ENCODE measurements around the gene CCDC102A.

Gene CCDC102A

DNA sequence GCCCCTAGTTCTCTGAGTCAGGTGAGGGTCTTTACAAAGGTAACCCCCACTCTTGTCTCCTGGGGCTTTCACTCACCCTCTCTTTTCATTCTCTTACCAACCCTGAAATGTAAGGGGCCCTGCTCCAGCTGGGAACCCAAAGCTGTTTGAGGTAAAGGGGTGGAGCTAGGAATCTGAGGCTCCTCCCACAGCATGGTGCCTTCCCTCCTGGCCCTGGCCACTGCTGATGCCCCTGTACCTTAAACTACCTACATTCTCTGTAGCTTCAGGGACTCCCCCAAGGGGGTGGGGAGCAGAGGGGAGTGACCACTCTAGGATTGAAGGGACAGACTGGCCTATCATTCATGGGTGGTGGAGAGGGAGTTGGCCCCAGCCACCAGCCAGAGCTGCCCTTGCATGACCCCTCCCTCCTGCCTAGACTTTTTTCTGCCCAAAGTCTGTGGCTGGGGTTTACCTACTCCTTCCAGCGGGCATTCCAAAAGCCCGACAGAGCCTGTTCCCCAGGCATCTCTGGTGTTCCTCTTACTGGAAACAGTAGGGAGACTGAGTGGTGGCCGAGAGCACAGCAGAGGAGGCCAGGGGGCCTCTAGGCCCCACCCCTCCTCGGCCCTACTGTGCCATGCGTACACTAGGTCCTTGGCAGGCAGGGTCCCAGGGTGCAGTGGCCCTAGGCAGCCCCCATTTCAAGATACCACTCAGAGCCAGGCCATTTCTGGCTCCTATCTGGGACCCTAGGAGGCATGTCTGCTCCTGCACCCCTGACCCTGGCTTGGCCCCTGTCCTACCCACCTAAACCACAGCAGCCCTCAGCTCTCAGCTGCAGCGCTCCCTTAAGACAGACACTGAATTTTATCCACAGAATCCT is 59.6 kb downstream of the CCDC102A start:
- DNase-seq = no peak

DNA sequence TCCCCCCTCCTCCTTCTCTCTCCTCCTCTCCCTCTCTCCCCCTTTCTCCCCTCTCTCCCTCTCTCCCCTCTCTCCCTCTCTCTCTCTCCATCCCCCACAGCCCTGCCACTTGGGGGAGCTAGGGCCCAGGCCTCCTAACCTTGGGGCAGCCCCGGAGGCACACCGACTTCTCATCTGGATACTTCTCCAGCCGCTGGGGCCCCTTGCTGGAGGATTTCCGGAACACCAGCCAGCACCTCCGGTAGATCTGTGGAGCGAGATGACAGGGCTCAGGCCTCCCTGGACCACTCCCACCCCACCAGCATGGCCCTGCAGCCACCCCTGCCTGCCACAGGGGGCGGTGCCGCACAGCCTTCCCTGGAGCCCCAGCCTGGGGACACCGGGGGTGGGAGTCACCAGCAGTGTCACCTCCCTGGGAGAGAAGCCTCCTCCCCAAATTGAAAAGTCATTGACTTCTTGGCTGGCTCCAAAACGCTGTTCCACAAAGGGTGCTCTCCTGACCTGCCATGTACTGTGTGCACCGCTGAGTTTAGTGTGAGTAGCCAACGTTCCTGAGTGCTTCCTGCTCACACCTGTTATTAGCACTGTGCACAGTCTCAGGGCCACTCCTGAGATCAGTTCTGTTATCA is 60.5 kb downstream of the CCDC102A start:
- DNase-seq = peak; percentile 46

DNA sequence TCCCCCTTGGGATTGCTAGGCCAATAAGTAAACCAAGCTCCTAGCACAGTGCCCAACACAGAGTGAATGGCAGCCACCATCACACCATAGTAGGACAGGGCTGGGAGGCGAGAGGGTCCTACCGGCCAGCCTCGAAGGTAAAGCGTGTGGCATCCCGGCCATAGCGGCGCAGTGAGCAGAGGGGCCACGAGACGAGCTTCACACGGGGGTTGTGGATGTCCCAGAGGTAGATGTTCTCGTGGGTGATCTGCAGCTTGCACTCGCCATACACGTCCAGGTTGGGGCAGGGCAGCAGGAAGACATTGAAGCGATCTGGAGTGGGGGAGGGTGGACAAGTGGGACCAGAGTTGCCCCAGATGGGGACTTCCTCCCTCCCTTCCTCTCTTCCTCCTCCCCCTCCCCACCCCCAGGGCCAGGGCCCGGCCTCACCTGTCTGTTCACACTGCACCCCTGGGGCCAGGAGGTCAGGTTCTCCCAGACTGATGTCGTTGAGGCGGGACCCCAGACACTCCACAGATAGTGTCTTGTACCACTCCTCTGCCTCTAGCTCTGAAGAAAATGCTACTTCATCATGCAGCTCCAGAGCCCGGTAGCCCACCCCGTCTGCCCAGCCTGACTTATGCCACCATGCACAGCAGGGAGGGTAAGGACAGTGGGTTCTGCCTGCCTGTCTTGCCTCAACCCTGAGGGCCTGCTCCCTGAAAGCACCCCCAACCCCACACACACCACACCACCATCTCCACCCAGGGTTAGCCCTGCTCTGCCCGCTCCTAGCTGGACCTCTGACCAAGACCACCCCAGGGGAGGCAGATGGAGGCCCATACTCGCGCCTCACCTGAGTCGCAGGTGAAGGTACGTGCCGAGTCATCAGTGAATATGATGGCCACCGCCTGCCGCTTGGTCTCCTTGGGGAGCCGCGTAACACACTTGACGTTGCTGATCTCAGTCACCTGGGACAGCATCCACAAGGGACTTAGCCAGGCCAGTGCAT is 61.4 kb downstream of the CCDC102A start:
- DNase-seq = no peak

DNA sequence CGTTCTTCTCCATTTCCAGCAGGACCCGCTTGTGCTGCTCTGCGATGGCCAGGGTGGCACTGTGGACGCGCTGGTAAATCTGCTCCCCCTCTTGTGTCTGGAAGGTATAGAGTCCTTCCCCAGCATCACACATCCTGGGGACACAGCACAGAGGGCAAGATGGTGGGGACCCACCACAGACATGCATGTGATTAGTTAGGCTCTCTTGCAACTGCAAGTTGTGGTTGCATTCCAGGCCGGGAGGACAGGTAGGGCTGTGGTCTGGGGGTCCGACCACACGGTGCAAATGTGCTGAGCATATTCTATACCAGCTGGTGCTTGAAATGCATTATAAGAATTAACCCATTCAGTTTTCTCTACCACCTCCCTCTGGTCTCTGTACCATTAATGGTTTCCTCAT is 62.5 kb downstream of the CCDC102A start:
- no peak for DNase-seq

DNA sequence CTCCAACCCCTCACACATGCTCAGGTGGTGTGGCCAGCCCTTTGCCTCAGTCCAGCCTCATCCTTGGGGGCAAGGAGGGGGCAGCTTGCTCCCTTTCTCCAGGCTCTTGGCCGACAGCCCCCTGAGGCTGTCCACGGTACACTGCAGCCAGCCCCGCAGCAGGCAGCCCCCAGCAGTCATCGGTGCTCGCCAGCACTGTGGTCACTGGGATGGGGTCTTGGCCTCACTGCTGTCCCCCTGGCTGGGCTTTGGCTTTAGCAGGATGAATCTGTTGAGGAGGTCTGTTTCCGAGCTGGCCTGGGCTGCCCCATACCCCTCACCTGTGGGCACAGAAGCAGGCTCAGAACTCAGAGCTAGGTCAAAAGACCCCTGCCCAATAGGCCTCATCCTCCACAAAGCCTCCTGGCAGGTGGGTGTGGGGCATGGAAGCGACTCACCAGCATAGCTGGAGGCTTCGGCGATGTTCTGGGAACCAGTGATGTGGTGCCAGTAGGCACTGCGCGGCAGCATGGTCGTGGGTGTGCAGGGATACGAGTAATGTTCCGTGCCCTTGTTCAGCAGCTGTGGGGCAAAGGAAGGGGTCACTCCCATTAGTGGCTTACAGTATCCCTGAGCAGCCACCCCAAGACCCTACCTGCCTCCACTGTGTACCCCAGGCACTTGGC is 63.1 kb downstream of the CCDC102A start:
- DNase-seq = no peak

DNA sequence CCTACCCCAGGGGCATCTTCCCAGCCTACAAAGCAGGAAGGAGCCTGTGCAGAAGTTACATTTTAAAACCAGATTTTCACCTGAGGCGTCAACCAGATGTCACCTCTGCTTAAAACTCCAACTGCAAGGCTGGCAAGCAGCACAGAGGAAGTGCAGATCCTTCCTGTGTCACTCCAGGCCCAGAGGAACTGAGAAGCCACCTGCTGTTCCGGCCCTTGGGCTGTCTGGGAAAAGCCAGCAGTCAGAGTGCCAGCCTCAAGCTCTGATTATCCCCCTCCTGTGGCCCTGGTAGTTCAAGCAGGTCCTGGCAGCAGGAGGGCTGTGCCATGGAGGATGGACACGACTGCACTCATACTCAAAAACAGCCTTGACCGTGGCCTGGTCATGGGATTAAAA is 63.7 kb downstream of the CCDC102A start:
- no peak for DNase-seq

DNA sequence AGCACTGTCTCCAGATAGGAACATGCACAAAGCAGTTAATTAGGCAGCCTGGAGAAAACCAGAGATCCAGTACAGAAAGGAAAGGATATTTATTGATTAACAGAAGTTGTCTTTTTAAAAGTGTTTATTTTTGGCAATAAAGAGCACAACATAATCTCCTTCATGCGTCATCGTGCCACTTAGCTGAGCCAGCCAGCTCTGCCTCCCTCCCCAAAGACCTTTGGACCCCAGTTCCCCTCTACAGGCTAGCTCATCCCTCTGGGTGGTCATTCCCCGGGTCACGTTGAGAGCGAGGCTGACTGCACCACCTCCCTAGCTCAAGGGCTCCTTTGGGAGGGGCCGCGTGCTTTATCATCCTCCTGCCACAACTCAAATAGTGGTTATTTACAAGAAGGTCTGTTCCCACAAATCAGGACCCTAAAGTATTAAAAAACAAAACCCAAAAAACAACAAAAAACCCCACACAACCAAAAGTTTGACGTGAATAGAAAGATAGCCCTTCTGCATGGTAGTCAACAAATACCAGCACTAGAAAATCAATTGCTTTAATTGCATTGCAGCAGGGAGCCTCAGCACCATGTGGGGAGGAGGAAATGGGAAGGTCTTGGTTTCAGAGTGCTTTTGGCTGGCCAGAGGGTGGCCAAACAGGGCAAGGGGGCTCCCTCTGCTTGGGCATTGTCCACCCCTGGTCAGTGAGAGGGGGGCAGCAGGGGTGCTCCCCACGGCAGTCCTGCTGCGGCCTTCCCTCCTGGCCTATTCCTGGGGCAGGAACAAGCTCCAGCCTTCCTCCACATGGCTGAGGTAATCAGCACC is 64.3 kb downstream of the CCDC102A start:
- no peak for DNase-seq

DNA sequence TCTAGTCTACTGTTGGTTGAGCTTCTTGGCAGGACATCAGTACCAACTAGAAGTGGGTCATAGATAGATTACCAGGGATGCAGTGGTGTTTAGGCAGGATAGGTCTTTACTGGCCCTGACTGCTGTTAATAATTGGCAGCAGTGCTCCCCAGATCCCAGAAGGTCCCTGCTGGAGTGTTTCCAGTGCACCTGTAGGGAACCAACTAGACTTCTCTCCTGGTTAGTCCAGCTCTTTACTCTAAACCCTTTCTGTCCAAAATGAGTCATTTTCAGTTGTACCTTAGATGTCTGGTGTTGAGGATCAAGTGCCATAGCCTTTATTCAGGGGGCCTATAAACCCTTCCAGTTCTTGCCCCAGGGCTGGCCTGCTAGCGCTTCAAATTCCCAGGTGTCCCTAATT is 65.2 kb downstream of the CCDC102A start:
- DNase-seq = no peak

DNA sequence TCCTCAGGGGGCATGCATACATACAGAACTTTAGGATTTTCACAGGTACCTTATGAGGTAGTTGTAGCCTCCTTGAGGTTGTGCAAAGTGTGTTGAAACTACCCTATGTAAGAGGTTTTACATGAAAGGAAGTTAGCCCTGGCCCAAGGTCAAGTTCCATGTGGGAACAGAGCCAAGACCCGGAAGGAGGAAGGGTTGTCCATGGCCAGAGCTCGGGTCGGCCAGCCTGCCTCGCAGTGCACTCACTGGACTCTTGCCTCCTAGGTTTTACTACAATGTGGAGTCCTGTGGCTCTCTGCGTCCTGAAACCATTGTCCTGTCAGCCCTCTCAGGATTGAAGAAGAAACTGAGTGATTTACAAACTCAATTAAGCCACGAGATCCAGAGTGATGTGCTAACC is 65.7 kb downstream of the CCDC102A start:
- DNase-seq = no peak

DNA sequence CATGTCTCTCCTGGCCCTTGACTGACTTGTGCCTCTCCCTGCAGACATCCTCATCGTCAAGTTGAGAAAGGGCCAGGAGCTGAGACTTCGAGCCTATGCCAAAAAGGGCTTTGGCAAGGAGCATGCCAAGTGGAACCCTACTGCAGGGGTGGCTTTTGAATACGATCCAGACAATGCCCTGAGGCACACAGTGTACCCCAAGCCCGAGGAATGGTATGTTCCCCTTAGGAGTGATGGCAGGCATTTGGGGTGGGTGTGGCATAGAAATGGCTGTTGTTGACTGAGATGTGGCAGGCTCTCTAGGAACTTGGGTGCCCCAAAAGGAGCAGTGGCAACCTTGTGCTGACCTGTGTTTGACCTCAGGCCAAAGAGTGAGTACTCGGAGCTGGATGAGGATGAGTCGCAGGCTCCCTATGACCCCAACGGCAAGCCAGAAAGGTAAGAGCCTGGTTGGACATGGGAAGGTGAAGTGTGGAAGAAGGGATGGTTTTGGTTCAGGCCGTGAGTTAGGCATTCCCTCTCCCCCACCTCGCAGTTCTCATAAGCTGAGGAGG is 66.4 kb downstream of the CCDC102A start:
- no peak for DNase-seq

DNA sequence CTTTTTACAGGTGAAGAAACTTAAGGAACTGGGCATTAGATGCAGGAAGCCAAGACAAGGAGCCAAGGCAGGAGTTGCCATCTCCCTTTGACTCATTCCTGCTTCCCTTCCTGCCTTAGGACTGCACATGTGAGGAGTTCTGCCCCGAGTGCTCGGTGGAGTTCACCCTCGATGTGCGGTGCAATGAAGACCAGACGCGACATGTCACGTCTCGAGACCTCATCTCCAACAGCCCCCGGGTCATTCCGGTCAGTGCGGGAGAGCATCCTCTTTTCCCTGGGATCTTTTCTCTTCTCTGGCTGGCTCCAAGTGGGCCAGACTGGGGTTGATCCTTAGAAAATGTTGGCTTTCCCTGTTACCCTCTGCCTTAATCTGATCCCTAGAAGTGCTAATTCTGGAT is 67.3 kb downstream of the CCDC102A start:
- no peak for DNase-seq

DNA sequence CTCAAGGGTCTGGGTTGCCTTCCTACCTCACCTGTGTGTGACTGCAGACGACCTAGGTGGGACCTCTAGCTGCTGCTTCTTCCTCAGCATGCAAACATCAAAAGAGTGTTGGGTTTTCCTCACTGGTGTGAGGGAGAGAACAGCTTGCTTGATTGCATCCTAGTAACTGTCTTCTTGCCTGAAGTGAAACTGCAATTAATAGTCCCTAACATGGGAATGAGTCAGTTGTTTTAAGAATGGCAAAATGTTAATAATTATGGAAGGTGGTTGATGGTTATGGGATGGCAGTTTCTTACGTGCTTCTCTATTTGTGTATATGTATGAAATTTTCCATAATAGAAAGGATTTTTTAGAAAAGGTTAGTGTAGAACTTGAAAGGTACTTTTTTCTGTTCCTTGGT is 68.0 kb downstream of the CCDC102A start:
- no peak for DNase-seq

DNA sequence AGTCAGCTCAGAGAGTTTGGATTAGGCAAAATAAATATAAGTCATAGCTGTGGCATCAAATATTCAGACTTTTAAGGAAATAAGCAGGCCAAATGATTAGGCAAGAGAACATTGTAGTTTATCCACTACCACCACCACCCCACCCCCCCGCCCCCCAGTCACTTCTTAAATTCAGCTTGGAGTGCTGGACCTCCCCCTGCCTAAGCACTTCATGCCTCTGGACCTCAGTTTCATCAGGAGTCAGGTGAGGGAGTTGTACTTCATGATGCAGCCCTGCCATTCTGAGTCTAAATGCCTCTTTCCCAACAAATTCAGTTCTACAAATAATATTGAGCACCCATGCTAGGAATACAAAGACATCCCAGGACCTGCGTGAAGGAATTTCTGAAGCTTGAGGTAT is 71.8 kb downstream of the CCDC102A start:
- no peak for DNase-seq

DNA sequence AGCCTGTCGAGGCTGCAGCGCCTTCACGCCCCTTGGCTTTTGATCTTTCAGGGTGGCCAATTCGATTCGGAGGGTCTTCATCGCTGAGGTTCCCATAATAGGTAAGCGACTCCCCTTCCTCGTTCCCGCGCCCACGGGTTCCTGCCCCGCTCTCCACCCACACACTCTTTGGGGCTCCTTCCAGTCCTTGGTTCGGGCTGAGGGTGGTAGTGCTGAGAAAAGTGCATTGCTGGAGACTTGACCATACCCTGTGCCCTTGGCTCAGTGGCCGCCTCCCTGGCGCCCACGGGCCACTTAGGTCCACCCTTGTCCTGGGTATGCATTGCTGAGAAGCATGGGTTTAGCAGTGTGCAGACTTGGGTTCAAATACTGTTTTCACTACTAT is 73.4 kb downstream of the CCDC102A start:
- no peak for DNase-seq

DNA sequence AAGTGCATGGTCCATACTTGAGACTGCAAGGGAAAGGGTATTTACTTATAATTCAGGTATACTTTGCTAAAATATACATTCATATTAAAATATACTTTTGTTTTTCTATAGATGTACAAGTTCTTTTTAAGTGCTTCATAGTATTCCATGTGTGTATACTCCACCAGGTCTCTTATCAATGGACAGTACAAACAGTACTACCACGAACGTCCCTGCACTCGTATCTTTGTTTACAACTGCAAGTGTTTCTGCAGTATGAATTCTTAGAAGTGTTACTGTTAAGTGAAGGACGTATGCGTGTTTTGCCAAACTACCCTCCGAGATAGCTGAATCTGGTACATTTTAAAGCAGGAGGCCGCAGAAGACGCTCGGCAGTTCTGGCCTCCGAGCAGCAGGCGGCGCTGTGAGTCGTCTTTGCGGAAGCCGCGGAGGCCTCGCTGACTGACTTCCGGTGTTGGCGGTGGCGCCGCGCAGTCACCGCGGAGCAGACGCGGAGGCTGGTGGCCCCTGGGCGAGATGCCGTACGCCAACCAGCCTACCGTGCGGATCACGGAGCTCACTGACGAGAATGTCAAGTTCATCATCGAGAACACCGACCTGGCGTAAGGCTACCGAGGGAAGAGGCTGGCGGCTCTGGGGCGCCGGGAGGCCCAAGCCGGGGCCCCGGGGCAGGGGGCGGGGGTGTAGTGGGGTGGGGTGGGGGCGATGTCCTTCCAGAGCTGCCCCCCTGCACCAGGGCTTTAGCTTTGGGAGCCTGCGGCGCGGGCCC is 74.0 kb downstream of the CCDC102A start, which contains the start of gene POLR2C:
TSS of gene POLR2C (plus strand) at position 471 of the 769 bp plus-strand sequence. CDS start at position 517, 46 bp downstream.
- DNase-seq = peak; percentile 90
